Measurements from ENCODE around the gene ZNF79. TPM values are rescaled to one million over a fixed set of nuclear protein-coding genes. Genes with fewer than 3 reads are reported as not detected.
"Not testable (repeated sequence)": the region's sequence is repeated elsewhere in the genome, so short reads cannot be mapped to it uniquely, and the experiment has no call there.

Gene ZNF79
- polyA plus RNA-seq, 3 donors: 1.7 to 2.5 (median 1.9) TPM

GRCh38 chr9:127448112-127448805, 24.1 kb downstream of the ZNF79 start:
- H3K27ac ChIP-seq (ENCODE audit: low read depth, low read length): no peak overlapping the region
- 81 to 92% (median 92%) methylated on average over 8 of the region's 8 CpGs for WGBS, 3 donors

DNA sequence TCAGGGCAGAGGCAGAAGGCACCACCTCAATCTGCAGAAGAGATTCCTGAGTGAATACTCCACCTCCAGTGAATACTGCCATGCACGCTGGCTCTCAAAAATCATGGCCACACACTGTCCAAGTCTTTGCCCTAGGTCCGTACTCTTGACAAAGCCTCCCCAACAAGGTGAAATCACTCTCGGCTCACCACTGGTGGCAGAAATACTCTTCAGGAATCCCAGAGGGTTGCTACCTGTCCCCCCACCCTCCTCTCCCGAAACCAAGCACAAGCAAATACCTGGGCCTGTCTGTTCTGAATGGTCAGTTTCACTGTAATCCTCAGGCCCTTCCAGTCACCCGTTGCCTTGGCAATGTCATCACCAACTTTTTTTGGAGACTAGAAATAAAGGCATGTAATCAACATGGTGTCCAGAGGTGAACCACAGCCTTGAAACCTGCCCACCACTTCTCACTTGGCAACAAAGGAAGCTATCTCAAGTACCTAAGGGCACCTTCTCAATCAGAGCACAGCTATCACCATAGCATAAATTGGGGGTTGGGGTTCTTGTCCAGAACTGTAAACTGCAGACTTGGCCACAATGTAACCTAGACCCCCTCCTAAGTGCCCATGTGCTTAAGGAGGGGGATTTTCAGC, 25.3 kb downstream of the ZNF79 start:
- WGBS, 3 donors: 33 to 62% (median 54%) methylated on average over 5 of the region's 5 CpGs
- H3K27ac ChIP-seq (ENCODE audit: low read depth, low read length): no peak overlapping the region

- WGBS, 3 donors: 1 to 3% (median 2%) methylated on average over 14 of the region's 14 CpGs
- no peak overlapping the region for H3K27ac ChIP-seq (ENCODE audit: low read depth, low read length)
These were observed 26.1 kb downstream of the ZNF79 start for GRCh38 chr9:127450243-127450760.

GRCh38 chr9:127450830-127451607, 26.8 kb downstream of the ZNF79 start, which contains the start of the genes LRSAM1 and RPL12:
Gene LRSAM1, plus strand, starts transcription at chr9:127451510. Its CDS starts 3,018 bp downstream, at chr9:127454528.
Gene RPL12, minus strand, starts transcription at chr9:127451406. Its CDS starts 89 bp downstream, at chr9:127451317.
- peak within 1 kb of the TSS; percentile 73 for H3K27ac ChIP-seq (ENCODE audit: low read depth, low read length)
- WGBS, 3 donors: 0 to 2% (median 1%) methylated on average over 68 to 71 of the region's 71 CpGs

DNA sequence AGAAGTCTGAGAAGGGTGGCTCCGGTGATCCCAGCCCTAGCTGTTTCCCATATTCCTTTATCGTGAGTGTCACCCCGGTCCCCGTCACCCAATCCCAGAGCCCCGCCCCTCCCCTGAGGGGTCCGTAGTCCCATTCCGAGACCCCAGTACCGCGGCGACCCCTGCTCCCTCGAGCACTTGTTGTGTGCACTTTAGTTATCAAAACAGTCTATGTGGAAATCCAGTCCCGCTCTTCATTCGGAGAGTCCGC, 27.4 kb downstream of the ZNF79 start:
- 0 to 1% (median 0%) methylated on average over 14 of the region's 14 CpGs for WGBS, 3 donors
- H3K27ac ChIP-seq (ENCODE audit: low read depth, low read length): peak overlapping the region; percentile 73

DNA sequence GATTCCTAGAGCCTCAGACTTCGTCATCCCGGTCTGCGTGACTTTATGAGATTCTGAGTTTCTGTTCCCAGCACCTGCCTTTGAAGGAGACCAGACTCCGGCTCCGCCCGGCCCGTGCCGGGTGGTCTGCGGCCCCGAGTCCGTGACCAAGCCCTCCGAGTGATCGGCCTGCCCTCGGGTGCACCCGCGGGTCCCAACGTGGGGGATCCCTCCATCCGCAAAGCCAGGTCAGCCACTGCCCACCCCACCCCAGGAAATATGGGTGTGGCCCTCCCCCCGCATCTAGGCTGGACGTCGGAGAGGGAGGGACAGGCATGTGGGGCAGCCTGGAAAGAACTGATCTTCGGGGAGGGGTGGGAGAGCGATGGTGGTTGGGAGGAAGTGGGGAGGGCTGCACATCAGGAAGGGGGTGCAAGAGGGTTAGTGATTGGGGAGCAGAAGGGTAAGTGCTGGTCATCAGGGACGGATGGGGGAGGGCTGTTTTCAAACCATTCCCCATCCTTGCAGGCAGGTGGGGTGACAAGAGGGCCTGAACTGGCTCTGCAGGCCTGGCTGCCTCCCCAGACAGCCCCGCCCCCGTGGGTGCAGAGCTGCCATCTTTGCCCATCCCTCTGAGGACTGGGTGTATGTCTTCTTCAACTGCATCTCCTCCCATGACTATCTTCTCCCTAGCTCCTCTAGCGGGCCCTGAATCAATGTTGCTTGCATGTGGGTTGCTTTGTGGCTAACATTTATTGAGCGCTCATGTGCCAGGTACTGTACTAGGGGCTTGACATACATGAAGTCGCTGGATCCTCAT, 27.9 kb downstream of the ZNF79 start:
- peak overlapping the region; percentile 73 for H3K27ac ChIP-seq (ENCODE audit: low read depth, low read length)
- WGBS, 3 donors: 11 to 12% (median 11%) methylated on average over 29 of the region's 29 CpGs

- no peak overlapping the region for H3K27ac ChIP-seq (ENCODE audit: low read depth, low read length)
- 20 to 73% (median 66%) methylated on average over 4 of the region's 4 CpGs for WGBS, 3 donors
These were observed 28.5 kb downstream of the ZNF79 start for GRCh38 chr9:127452691-127453090.

DNA sequence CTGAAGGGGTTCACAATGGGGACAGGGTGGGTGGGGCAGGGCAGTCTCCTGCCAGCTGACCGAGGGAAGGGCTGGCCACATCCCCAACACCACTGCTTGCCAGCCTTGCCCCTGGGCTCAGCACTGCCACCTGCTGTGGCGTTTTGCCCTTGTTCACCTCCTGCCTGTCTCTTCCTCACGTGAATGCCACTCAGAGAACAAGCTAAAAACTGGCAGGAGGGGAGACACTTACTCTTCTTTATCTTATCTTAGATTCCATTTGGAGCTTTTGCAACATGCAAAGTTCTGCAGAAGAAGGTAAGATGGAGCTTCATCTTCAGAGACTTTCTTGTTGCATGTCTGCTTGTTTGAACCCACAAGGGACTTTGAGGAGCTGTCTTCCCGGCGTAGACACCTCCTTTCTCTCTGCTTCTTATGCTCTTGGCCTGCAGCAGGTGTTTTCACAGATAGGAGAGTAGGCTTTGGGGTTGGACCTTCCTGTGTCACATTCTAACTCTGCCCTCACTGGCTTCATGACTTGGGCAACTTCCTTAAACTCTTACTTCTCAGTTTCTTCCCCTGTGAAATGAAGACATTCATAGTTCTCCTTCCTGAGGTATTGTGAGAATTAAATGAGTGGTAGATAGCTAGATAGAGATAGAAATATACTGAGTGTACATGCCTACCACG, 31.3 kb downstream of the ZNF79 start:
- 51 to 54% (median 51%) methylated on average over 6 of the region's 6 CpGs for WGBS, 3 donors

DNA sequence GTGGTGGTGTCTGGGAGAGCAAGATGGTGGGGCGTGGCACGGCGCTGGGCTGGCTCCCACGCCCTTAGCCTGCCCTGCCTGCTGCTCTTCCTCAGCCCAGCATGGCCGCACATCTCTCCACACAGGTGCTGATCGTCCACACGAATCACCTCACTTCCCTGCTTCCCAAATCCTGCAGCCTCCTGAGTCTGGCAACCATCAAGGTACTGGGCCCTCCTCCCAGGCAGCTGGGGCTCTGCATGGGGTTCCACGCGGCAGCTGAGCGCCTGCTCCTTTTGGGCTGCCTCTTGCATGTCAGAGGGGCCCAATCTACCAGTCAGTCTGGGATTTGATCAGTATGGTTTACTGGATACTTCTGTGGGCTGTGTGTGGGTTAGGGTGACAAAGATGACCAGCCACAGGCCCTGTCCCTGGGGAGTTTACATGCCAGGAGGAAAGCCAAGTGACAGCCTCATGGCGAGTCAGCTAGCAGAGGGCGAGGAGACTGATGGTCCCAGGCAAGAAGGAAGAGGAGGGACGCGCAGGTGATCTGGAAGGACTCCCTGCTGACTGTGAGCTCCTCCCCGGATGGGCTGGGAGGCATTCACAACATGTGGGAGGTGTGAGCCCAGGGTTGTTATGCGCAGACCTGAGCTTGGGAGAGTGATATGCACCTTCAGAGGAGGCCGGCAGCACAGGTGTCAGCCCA, 33.2 kb downstream of the ZNF79 start:
- 86 to 90% (median 87%) methylated on average over 17 of the region's 17 CpGs for WGBS, 3 donors

More for the DNA sequence above, 31.3 kb downstream of the ZNF79 start:
- no peak overlapping the region for H3K27ac ChIP-seq (ENCODE audit: low read depth, low read length)

GRCh38 chr9:127458921-127459320, 34.7 kb downstream of the ZNF79 start:
- WGBS, 3 donors: 75 to 83% (median 83%) methylated on average over 9 of the region's 9 CpGs
- H3K27ac ChIP-seq (ENCODE audit: low read depth, low read length): no peak overlapping the region

More for the DNA sequence above, 33.2 kb downstream of the ZNF79 start:
- H3K27ac ChIP-seq (ENCODE audit: low read depth, low read length): no peak overlapping the region

DNA sequence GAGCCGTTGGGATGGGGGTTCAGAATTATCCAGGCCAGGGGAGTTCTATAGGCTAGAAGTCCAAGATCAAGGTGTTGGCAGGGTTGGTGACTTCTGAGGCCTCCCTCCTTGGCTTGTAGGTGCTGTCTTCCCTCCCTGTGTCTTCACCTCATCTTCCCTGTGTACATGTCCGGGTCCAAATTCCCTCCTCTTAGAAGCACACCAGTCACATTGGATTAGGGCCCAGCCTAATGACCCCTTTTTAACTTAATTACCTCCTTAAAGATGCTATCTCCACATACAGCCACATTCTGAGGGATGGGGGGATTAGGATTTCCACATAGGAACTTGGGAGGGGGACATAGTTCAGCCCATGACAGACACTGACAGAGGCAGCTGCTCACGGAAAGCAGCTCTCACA, 39.2 kb downstream of the ZNF79 start:
- H3K27ac ChIP-seq (ENCODE audit: low read depth, low read length): no peak overlapping the region
- 82 to 90% (median 83%) methylated on average over 3 of the region's 3 CpGs for WGBS, 3 donors

GRCh38 chr9:127463911-127464310, 39.7 kb downstream of the ZNF79 start:
- 69 to 85% (median 80%) methylated on average over 7 of the region's 7 CpGs for WGBS, 3 donors
- no peak overlapping the region for H3K27ac ChIP-seq (ENCODE audit: low read depth, low read length)

GRCh38 chr9:127466407-127466917, 42.3 kb downstream of the ZNF79 start:
- H3K27ac ChIP-seq (ENCODE audit: low read depth, low read length): not testable (repeated sequence)
- WGBS, 3 donors: 95 to 99% (median 97%) methylated on average over 5 of the region's 5 CpGs

DNA sequence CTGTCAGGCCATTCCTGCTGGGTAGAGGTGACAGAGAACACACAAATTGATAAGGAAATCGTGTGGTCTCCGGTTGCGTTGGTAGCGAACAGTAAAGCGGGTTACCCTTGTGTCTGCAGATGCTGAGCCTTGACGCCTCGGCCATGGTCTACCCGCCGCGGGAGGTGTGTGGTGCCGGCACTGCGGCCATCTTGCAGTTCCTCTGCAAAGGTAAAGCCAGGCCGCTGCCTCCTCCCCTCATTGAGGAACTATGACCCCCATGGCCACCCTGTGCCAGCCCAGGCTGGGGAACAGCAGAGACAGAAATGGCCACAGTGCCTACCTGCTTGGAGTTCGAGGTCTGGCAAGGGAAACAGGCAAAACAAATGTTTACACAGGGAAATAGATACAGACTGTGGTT, 43.4 kb downstream of the ZNF79 start:
- 93 to 96% (median 95%) methylated on average over 14 of the region's 14 CpGs for WGBS, 3 donors
- no peak overlapping the region for H3K27ac ChIP-seq (ENCODE audit: low read depth, low read length)

DNA sequence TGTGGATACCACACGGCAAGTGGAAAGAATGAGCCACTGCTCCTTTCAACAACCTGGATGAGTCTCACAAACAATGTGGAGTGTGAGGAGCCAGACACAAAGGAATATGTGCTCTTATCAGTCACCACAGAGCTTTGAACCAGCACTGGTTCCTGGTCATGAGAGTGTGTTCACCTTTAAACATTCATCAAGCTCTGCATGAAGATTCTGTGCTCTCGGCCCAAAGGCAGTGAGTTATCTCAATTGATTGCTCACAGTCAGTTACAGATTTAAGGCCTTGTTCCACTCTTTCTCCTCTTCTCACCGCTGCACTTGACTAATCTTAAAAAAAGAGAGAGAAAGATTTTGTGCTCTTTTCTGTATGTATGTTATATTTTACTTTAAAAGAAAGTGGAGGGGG, 46.5 kb downstream of the ZNF79 start:
- WGBS, 3 donors: 92 to 97% (median 96%) methylated on average over 3 of the region's 3 CpGs
- no peak overlapping the region for H3K27ac ChIP-seq (ENCODE audit: low read depth, low read length)

GRCh38 chr9:127473501-127473900, 49.3 kb downstream of the ZNF79 start:
- 90 to 95% (median 94%) methylated on average over 10 of the region's 10 CpGs for WGBS, 3 donors
- H3K27ac ChIP-seq (ENCODE audit: low read depth, low read length): no peak overlapping the region

DNA sequence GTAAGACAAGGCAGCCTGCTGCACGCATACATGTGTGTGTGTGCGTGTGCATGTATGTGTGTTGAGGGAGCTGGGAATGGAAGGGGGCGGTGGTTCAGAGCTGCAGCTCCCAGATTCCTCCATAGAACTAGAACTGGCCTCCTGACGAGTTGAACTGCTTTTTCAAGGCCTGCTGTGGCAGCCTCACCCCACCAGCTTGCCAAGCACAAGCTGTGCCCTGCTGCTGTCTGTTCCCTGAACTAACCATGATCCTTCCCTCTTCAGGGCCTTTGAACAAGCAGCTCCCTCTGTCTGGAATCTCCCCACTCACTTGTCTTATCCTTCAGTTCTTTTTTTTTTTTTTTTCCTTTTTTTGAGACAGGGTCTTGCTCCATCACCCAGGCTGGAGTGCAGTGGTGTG, 49.8 kb downstream of the ZNF79 start:
- WGBS, 3 donors: 87 to 93% (median 88%) methylated on average over 4 of the region's 4 CpGs
- H3K27ac ChIP-seq (ENCODE audit: low read depth, low read length): no peak overlapping the region
